Measurements from ENCODE around the gene IL22RA2.
A peak's percentile ranks its signal among the peaks of the same experiment; 100 is the strongest.

Gene IL22RA2

GRCh38 chr6:137097526-137097925, 75.9 kb downstream of the IL22RA2 start:
- no peak for DNase-seq (ENCODE audit: low read depth in 2 of 2, low spot score in 1 of 2)

- no peak for DNase-seq (ENCODE audit: low read depth in 2 of 2, low spot score in 1 of 2)
These were observed 76.4 kb downstream of the IL22RA2 start for GRCh38 chr6:137097057-137097456.

GRCh38 chr6:137095651-137096238, 77.7 kb downstream of the IL22RA2 start:
- DNase-seq (ENCODE audit: low read depth in 2 of 2, low spot score in 1 of 2) = no peak

GRCh38 chr6:137095093-137095492, 78.4 kb downstream of the IL22RA2 start:
- DNase-seq (ENCODE audit: low read depth in 2 of 2, low spot score in 1 of 2) = no peak

- peak in 1 of 2 donors; percentile 25 for DNase-seq (ENCODE audit: low read depth in 2 of 2, low spot score in 1 of 2)
These were observed 78.9 kb downstream of the IL22RA2 start for GRCh38 chr6:137094411-137095008.
